Umbilical cord (tissue), 2 donors: ENCODE measurements around the gene EIF4E2. TPM values are rescaled to one million over a fixed set of nuclear protein-coding genes. Genes with fewer than 3 reads are reported as not detected.
"Not testable (repeated sequence)": the region's sequence is repeated elsewhere in the genome, so short reads cannot be mapped to it uniquely, and the experiment has no call there.

Source experiments
- DNase-seq: peaks from one replicate; pipeline ENCODE4 v3.0.0-alpha.2; 2015; ENCODE audit warnings: low spot score
- total RNA-seq: library from RNA; depleted of rRNA; stranded (reverse); fragments of >200 nt; gene quantifications from one replicate; pipeline ENCODE4 v1.2.3, GENCODE V29; 2014; ENCODE audit warnings: low replicate concordance; ENCODE audit not compliant: insufficient read depth

Gene EIF4E2
- total RNA-seq, 1 donor from 2014 or later, result 25.8 TPM

GRCh38 chr2:232568161-232568560, 17.7 kb downstream of the EIF4E2 start:
- no peak for DNase-seq

- DNase-seq, result no peak
Observed at GRCh38 chr2:232569541-232569940, 19.1 kb downstream of the EIF4E2 start.

GRCh38 chr2:232570481-232570880, 20.0 kb downstream of the EIF4E2 start:
- DNase-seq, result not testable (repeated sequence)

- no peak for DNase-seq
Observed at GRCh38 chr2:232571026-232571474, 20.6 kb downstream of the EIF4E2 start.

GRCh38 chr2:232573042-232573441, 22.6 kb downstream of the EIF4E2 start:
- no peak for DNase-seq

GRCh38 chr2:232573771-232574435, 23.4 kb downstream of the EIF4E2 start:
- DNase-seq, result no peak

- DNase-seq, result no peak
Observed at GRCh38 chr2:232574674-232575403, 24.4 kb downstream of the EIF4E2 start.

- DNase-seq, result no peak
Observed at GRCh38 chr2:232575404-232575746, 24.9 kb downstream of the EIF4E2 start.

GRCh38 chr2:232576995-232577394, 26.5 kb downstream of the EIF4E2 start:
- DNase-seq, result peak; percentile 12

GRCh38 chr2:232577841-232578240, 27.4 kb downstream of the EIF4E2 start:
- no peak for DNase-seq

- DNase-seq, result no peak
Observed at GRCh38 chr2:232578626-232579025, 28.1 kb downstream of the EIF4E2 start.

- DNase-seq, result no peak
Observed at GRCh38 chr2:232580648-232580981, 30.1 kb downstream of the EIF4E2 start.

GRCh38 chr2:232581725-232582124, 31.2 kb downstream of the EIF4E2 start:
- no peak for DNase-seq

- DNase-seq, result no peak
Observed at GRCh38 chr2:232584238-232584637, 33.7 kb downstream of the EIF4E2 start.

GRCh38 chr2:232586943-232587505, 36.5 kb downstream of the EIF4E2 start:
- no peak for DNase-seq

GRCh38 chr2:232587512-232587911, 37.0 kb downstream of the EIF4E2 start:
- no peak for DNase-seq

- DNase-seq, result no peak
Observed at GRCh38 chr2:232588031-232588430, 37.5 kb downstream of the EIF4E2 start.

- peak; percentile 92 for DNase-seq
Observed at GRCh38 chr2:232588680-232589585, 38.4 kb downstream of the EIF4E2 start.

GRCh38 chr2:232592772-232593395, 42.4 kb downstream of the EIF4E2 start:
- DNase-seq, result peak; percentile 31

- DNase-seq, result no peak
Observed at GRCh38 chr2:232593982-232594381, 43.5 kb downstream of the EIF4E2 start.

- DNase-seq, result no peak
Observed at GRCh38 chr2:232597362-232598079, 47.0 kb downstream of the EIF4E2 start.
